Fibroblast of lung (primary cell): ENCODE results near the gene MYO1G. TPM values are rescaled to one million over a fixed set of nuclear protein-coding genes. Genes with fewer than 3 reads are reported as not detected.

ENCODE experiments used
- DNase-seq, 2 donors: peaks; one replicate each; pipeline versions ENCODE4 v3.0.0 to v3.0.0-alpha.2; 2010; ENCODE audit warnings: low read depth in 2 of 2
- H2AFZ ChIP-seq: 2 replicates; pipeline ENCODE4 v1.5.1; 2012; ENCODE audit warnings: low read length, control low read depth, inconsistent platforms
- H3K27ac ChIP-seq: 2 replicates; pipeline ENCODE4 v1.5.1; 2011; ENCODE audit warnings: low read length, control low read depth; ENCODE audit not compliant: insufficient read depth
- H3K27me3 ChIP-seq: 2 replicates; pipeline ENCODE4 v1.5.1; 2011; ENCODE audit warnings: mild to moderate bottlenecking, low read length; ENCODE audit not compliant: control insufficient read depth, insufficient read depth
- H3K36me3 ChIP-seq: 2 replicates; pipeline ENCODE4 v1.5.1; 2011; ENCODE audit warnings: low read length; ENCODE audit not compliant: control insufficient read depth, insufficient read depth
- H3K4me1 ChIP-seq: 2 replicates; pipeline ENCODE4 v1.5.1; 2011; ENCODE audit warnings: low read length; ENCODE audit not compliant: control insufficient read depth, insufficient read depth; ENCODE audit errors: extremely low read depth
- H3K4me2 ChIP-seq: 2 replicates; pipeline ENCODE4 v1.5.1; 2011; ENCODE audit warnings: low read length, control low read depth; ENCODE audit not compliant: insufficient read depth; ENCODE audit errors: extremely low read depth
- H3K4me3 ChIP-seq, 4 experiments: fragments of 200-600 bp in 1 of 4; sonication (generic) in 1 of 4; replicated peaks in 1 of 4; 2 replicates each; pipeline ENCODE4 v1.5.1; 2011 to 2016; ENCODE audit warnings: low read length in 4 of 4, low read depth in 3 of 4, mild to moderate bottlenecking in 3 of 4, control low read depth in 2 of 4, inconsistent platforms in 1 of 4, mixed read lengths in 1 of 4; ENCODE audit not compliant: insufficient read depth in 1 of 4; ENCODE audit errors: control extremely low read depth in 1 of 4
- H3K79me2 ChIP-seq: 2 replicates; pipeline ENCODE4 v1.5.1; 2012; ENCODE audit warnings: mild to moderate bottlenecking, low read length, inconsistent platforms; ENCODE audit not compliant: control insufficient read depth, insufficient read depth
- H3K9ac ChIP-seq: 2 replicates; pipeline ENCODE4 v1.5.1; 2011; ENCODE audit warnings: mild to moderate bottlenecking, low read length, control low read depth; ENCODE audit not compliant: insufficient read depth
- H3K9me3 ChIP-seq: 2 replicates; pipeline ENCODE4 v1.5.1; 2012; ENCODE audit warnings: low read depth, low read length; ENCODE audit not compliant: control insufficient read depth, insufficient read depth
- H4K20me1 ChIP-seq: 2 replicates; pipeline ENCODE4 v1.5.1; 2011; ENCODE audit warnings: low read length; ENCODE audit not compliant: control insufficient read depth, insufficient read depth; ENCODE audit errors: extremely low read depth
- EZH2 ChIP-seq: IDR thresholded peaks from 2 replicates; pipeline ENCODE4 v1.5.1; 2012; ENCODE audit warnings: low read length, control low read depth, mild to moderate bottlenecking; ENCODE audit errors: missing control alignments
- polyA plus RNA-seq, 2 donors: library from polyadenylated mRNA; depleted of rRNA in 1 of 2; stranded (reverse) in 1 of 2; unstranded in 1 of 2; fragments of >200 nt; gene quantifications; 2 replicates each; pipeline ENCODE4 v1.2.1, GENCODE V29; 2011 to 2012; ENCODE audit warnings: missing spikeins in 1 of 2
- total RNA-seq: library from RNA; depleted of rRNA; stranded (reverse); fragments of >200 nt; gene quantifications from 2 replicates; pipeline ENCODE4 v1.2.1, GENCODE V29; 2014
- TF ChIP-seq, protein P1 (sequence below), 2 donors: IDR thresholded peaks in 1 of 2; conservative IDR thresholded peaks in 1 of 2; 1 replicate in 1 of 2; 2 replicates in 1 of 2; pipeline ENCODE4 v1.5.1; 2011 to 2012; ENCODE audit warnings: low read length in 2 of 2, control low read depth in 1 of 2, inconsistent platforms in 1 of 2, low read depth in 1 of 2, mild to moderate bottlenecking in 1 of 2

Gene MYO1G
- total and polyA plus RNA-seq, 2 donors (not counting 1 experiment from before 2014, with no cell fraction given) = under 0.01 to 0.10 TPM

DNA sequence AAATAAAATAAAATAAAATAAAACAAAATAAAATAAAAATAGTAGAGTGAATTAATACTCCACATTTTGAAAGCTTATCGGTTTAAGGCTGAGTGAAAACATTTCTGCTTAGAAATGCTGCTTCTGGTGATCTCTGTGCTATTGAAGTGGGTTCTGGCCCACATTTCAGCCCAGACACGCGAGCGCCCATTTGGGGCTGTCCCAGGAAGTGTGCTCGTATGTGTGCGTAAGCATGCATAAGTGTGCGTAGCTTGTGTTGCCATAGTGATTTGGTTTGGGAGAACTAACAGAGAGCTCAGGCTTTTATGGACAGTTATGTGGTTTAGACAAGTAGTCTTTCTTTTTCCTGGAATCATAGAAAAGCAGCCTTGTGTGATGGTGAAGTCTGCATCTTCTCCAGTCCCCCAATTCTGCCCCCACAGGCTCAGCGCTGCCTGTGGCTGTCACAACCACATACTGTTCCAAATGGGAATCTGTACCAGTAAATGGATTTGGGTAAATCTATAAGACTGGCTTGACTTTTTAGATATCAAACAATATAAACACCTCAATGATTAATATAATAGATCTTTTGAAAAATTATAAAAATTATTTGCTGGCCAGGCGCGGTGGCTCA is 63.7 kb downstream of the MYO1G start:
- H3K9ac ChIP-seq = no peak overlapping the region
- H3K27ac ChIP-seq = no peak overlapping the region
- no peaks in the 10 kb centered on the region for H3K4me1 ChIP-seq
- H3K27me3 ChIP-seq = no peaks in the 10 kb centered on the region
- DNase-seq = no peak
- no peak overlapping the region for H2AFZ ChIP-seq
- H4K20me1 ChIP-seq = no peaks in the 10 kb centered on the region
- no peaks in the 10 kb centered on the region for H3K9me3 ChIP-seq
- TF ChIP-seq, protein P1, sequence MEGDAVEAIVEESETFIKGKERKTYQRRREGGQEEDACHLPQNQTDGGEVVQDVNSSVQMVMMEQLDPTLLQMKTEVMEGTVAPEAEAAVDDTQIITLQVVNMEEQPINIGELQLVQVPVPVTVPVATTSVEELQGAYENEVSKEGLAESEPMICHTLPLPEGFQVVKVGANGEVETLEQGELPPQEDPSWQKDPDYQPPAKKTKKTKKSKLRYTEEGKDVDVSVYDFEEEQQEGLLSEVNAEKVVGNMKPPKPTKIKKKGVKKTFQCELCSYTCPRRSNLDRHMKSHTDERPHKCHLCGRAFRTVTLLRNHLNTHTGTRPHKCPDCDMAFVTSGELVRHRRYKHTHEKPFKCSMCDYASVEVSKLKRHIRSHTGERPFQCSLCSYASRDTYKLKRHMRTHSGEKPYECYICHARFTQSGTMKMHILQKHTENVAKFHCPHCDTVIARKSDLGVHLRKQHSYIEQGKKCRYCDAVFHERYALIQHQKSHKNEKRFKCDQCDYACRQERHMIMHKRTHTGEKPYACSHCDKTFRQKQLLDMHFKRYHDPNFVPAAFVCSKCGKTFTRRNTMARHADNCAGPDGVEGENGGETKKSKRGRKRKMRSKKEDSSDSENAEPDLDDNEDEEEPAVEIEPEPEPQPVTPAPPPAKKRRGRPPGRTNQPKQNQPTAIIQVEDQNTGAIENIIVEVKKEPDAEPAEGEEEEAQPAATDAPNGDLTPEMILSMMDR (conservative IDR thresholded peaks at IDR 0.05 in 1 of 2, IDR thresholded peaks at IDR 0.05 in 1 of 2; ENCODE audit: low read depth in 1 of 2, low read length in 2 of 2) = no peak
- TF ChIP-seq EZH2 = no peak
- no peaks in the 10 kb centered on the region for H3K79me2 ChIP-seq
- H3K4me3 ChIP-seq = no peak overlapping the region
- no peaks in the 10 kb centered on the region for H3K36me3 ChIP-seq
- H3K4me2 ChIP-seq = no peak overlapping the region

DNA sequence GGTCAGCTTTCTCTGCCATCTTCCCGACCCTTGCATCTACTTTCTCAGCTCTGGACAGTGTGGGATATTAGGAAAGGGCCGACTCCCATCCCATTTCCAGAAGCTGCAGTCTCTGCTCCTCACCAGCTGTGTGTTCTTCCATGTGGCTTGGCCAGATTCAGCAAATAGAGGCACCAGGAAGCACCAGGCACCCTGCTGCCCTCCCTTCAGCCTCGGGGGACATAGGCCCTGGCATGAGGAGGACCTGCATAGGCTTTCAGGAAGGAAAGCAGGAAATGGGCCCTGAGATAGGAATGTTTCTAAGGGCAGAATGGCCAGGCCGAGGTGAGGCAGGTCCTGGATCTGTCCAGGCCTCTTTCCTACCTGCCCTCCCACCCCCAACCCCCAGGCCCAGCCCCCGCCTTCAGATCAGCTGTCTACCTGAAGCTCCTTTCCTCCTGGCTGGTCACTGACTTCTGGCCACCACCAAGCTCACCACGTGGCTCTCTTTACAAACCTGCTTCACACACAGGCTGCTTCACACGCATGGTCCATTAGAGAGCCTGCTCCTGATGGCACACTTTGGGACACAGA is 66.0 kb downstream of the MYO1G start:
- Histone ChIP-seq H3K36me3 (no peaks in the 10 kb centered on the region), H3K4me2 (no peak overlapping the region), H4K20me1 (no peaks in the 10 kb centered on the region), H3K4me3 (no peak overlapping the region), H3K9ac (no peak overlapping the region), H3K27me3 (no peaks in the 10 kb centered on the region), H3K9me3 (no peaks in the 10 kb centered on the region), H3K27ac (no peak overlapping the region), H2AFZ (no peak overlapping the region), H3K79me2 (no peaks in the 10 kb centered on the region), H3K4me1 (no peaks in the 10 kb centered on the region)
- TF ChIP-seq, protein P1 (conservative IDR thresholded peaks at IDR 0.05 in 1 of 2, IDR thresholded peaks at IDR 0.05 in 1 of 2; ENCODE audit: low read depth in 1 of 2, low read length in 2 of 2) = no peak
- no peak for TF ChIP-seq EZH2
- DNase-seq = no peak

Other genes starting within 250 kb of the MYO1G start
- gene ZMIZ2, start 230.2 kb downstream of the MYO1G start, total RNA-seq = 5.1 and 9.1 TPM in 2 replicates
- 3.9 and 5.5 TPM in 2 replicates for gene ZMIZ2, start 230.2 kb downstream of the MYO1G start, polyA plus RNA-seq
- gene PPIA, start 182.3 kb downstream of the MYO1G start, total RNA-seq = 940 and 1,161 TPM in 2 replicates
- gene PPIA, start 182.3 kb downstream of the MYO1G start, polyA plus RNA-seq = 7,057 and 8,825 TPM in 2 replicates
- gene H2AZ2, start 130.9 kb downstream of the MYO1G start, total RNA-seq = 121 and 230 TPM in 2 replicates
- 170 and 232 TPM in 2 replicates for gene H2AZ2, start 130.9 kb downstream of the MYO1G start, polyA plus RNA-seq
- gene PURB, start 93.5 kb downstream of the MYO1G start, total RNA-seq = 15.2 TPM in 2 replicates
- 11.0 and 11.1 TPM in 2 replicates for gene PURB, start 93.5 kb downstream of the MYO1G start, polyA plus RNA-seq
- gene CCM2, start 21.2 kb upstream of the MYO1G start, total RNA-seq = 40.6 and 52.4 TPM in 2 replicates
- gene CCM2, start 21.2 kb upstream of the MYO1G start, polyA plus RNA-seq = 27.8 and 34.7 TPM in 2 replicates
- gene NACAD, start 110.0 kb upstream of the MYO1G start, total RNA-seq = 1.3 and 2.8 TPM in 2 replicates
- 0.41 and 0.66 TPM in 2 replicates for gene NACAD, start 110.0 kb upstream of the MYO1G start, polyA plus RNA-seq
- 52.2 and 53.2 TPM in 2 replicates for gene TBRG4, start 132.7 kb upstream of the MYO1G start, total RNA-seq
- gene TBRG4, start 132.7 kb upstream of the MYO1G start, polyA plus RNA-seq = 27.4 and 51.7 TPM in 2 replicates
- gene RAMP3, start 178.8 kb upstream of the MYO1G start, total RNA-seq = under 0.01 and 0.17 TPM in 2 replicates
- not detected in 2 replicates for gene RAMP3, start 178.8 kb upstream of the MYO1G start, polyA plus RNA-seq